Right lobe of liver (tissue), 6 donors: ENCODE results near the gene AQP4. TPM values are rescaled to one million over a fixed set of nuclear protein-coding genes. Genes with fewer than 3 reads are reported as not detected.

Source experiments
- ATAC-seq, 4 donors: fragments of 200-7000 bp; cut with Tn5 transposase; one replicate each; pipeline ENCODE4 v1.9.1; 2020; ENCODE audit warnings: mild to moderate bottlenecking in 4 of 4, moderate library complexity in 4 of 4
- DNase-seq, 3 donors: peaks; one replicate each; pipeline ENCODE4 v3.0.0-alpha.2; 2020
- H3K27ac ChIP-seq, 3 donors: fragments of 200-600 bp; one replicate each; pipeline ENCODE4 v1.8.0; 2022
- H3K27me3 ChIP-seq, 2 donors: fragments of 200-600 bp; one replicate each; pipeline ENCODE4 v1.8.0; 2022
- H3K36me3 ChIP-seq, 4 donors: fragments of 200-600 bp; sonication (generic) in 1 of 4; one replicate each; pipeline versions ENCODE4 v1.5.1 to v1.8.0; 2017 to 2022; ENCODE audit warnings: control low read depth in 1 of 4
- H3K4me1 ChIP-seq, 4 donors: fragments of 200-600 bp; sonication (generic) in 1 of 4; one replicate each; pipeline versions ENCODE4 v1.5.1 to v1.8.0; 2017 to 2022; ENCODE audit warnings: control low read depth in 1 of 4
- H3K4me3 ChIP-seq, 3 donors: fragments of 200-600 bp; one replicate each; pipeline ENCODE4 v1.8.0; 2022
- H3K9me3 ChIP-seq, 4 donors: fragments of 200-600 bp; sonication (generic) in 1 of 4; one replicate each; pipeline versions ENCODE4 v1.5.1 to v1.8.0; 2017 to 2022; ENCODE audit warnings: control low read depth in 1 of 4
- CTCF ChIP-seq, 4 donors: fragments of 200-600 bp in 3 of 4; fragments of 450-650 bp in 1 of 4; IDR thresholded peaks; one replicate each; pipeline versions ENCODE4 v1.5.1 to v1.8.0; 2016 to 2022; ENCODE audit warnings: antibody characterized with exemption in 4 of 4, mild to moderate bottlenecking in 2 of 4
- POLR2A ChIP-seq: fragments of 450-650 bp; IDR thresholded peaks from one replicate; pipeline ENCODE4 v1.6.1; 2017; ENCODE audit warnings: antibody characterized with exemption, mild to moderate bottlenecking
- WGBS: methylation state at CpG from one replicate; pipeline ENCODE4 v1.1.6; 2018; ENCODE audit warnings: low coverage, low lambda C conversion rate; ENCODE audit not compliant: insufficient coverage; ENCODE audit errors: missing lambda C conversion rate; 5-methylcytosine and 5-hydroxymethylcytosine counted together
- intact Hi-C, 2 donors: fragments of 100-400 bp; cut with DNase I; formaldehyde crosslinking; loops; one replicate each; pipeline versions ENCODE4 v1.11.2 to v1.14.1; 2022
- total RNA-seq, 6 experiments: library from RNA; depleted of rRNA in 2 of 6; stranded (reverse); fragments of >200 nt in 2 of 6; fragmentation: NEBNext Ultra II Directional in 3 of 6; extraction: Animal tissue kit (Norgen Biotek cat#: 25700) in 3 of 6; gene quantifications; one replicate each; pipeline versions ENCODE4 v1.1.0 to v1.2.4, GENCODE V29; 2016 to 2023
- donor health status: DM: no; HTN: yes; CAD: no.
- donor health status: DM: no; HTN: no; CAD: no.
- donor health status: DM: no; HTN: no; CAD: no.
- donor health status: DM: no; HTN: yes; CAD: no.
- donor health status: DM: no; HTN: yes; CAD: no.

Gene AQP4
- total RNA-seq, 6 experiments from 2014 or later: 0.82 to 1.7 (median 1.2) TPM

- TF ChIP-seq POLR2A (no peak), CTCF (IDR thresholded peaks at IDR 0.05) (no peak)
- Histone ChIP-seq H3K4me1 (no peaks in the 10 kb centered on the region), H3K9me3 (no peaks in the 10 kb centered on the region), H3K27ac (no peak overlapping the region), H3K4me3 (no peak overlapping the region), H3K27me3 (no peaks in the 10 kb centered on the region), H3K36me3 (no peaks in the 10 kb centered on the region)
- intact Hi-C loops: no loop called here
- no peak for DNase-seq
- ATAC-seq: no peak
- WGBS: 64% methylated on average over 3 of the region's 3 CpGs
Measured at GRCh38 chr18:26827581-26827980, 37.9 kb downstream of the AQP4 start.

- H3K27ac ChIP-seq: no peak overlapping the region
- no peaks in the 10 kb centered on the region for H3K27me3 ChIP-seq
- intact Hi-C loops: no loop called here
- 54% methylated on average over 6 of the region's 6 CpGs for WGBS
- TF ChIP-seq CTCF (IDR thresholded peaks at IDR 0.05) (no peak), POLR2A (no peak)
- DNase-seq (no peak), ATAC-seq (no peak)
- H3K4me1 ChIP-seq: no peaks in the 10 kb centered on the region
- H3K36me3 ChIP-seq: no peaks in the 10 kb centered on the region
- no peak overlapping the region for H3K4me3 ChIP-seq
- no peaks in the 10 kb centered on the region for H3K9me3 ChIP-seq
Measured at GRCh38 chr18:26826656-26827235, 38.8 kb downstream of the AQP4 start.

GRCh38 chr18:26821181-26821580 is 44.3 kb downstream of the AQP4 start:
- no peak overlapping the region for H3K27ac ChIP-seq
- H3K9me3 ChIP-seq: no peaks in the 10 kb centered on the region
- intact Hi-C loops: no loop called here
- ATAC-seq: no peak
- no peaks in the 10 kb centered on the region for H3K27me3 ChIP-seq
- no peaks in the 10 kb centered on the region for H3K36me3 ChIP-seq
- TF ChIP-seq CTCF (IDR thresholded peaks at IDR 0.05) (no peak), POLR2A (no peak)
- 86% methylated on average over 1 of the region's 1 CpG for WGBS
- no peaks in the 10 kb centered on the region for H3K4me1 ChIP-seq
- DNase-seq: no peak
- no peak overlapping the region for H3K4me3 ChIP-seq

GRCh38 chr18:26819046-26819445 is 46.5 kb downstream of the AQP4 start:
- no peaks in the 10 kb centered on the region for H3K9me3 ChIP-seq
- H3K27me3 ChIP-seq: no peaks in the 10 kb centered on the region
- TF ChIP-seq CTCF (IDR thresholded peaks at IDR 0.05) (no peak), POLR2A (no peak)
- ATAC-seq: no peak
- intact Hi-C loops: no loop called here
- no peak for DNase-seq
- H3K36me3 ChIP-seq: no peaks in the 10 kb centered on the region
- no peak overlapping the region for H3K27ac ChIP-seq
- WGBS: no CpG with 5 or more reads among the region's 1 CpG
- no peak overlapping the region for H3K4me3 ChIP-seq
- no peaks in the 10 kb centered on the region for H3K4me1 ChIP-seq

- WGBS: 50% methylated on average over 1 of the region's 1 CpG
- intact Hi-C loops: no loop called here
- no peaks in the 10 kb centered on the region for H3K9me3 ChIP-seq
Measured at GRCh38 chr18:26818461-26818860, 47.0 kb downstream of the AQP4 start.

More at GRCh38 chr18:26818461-26818860, 47.0 kb downstream of the AQP4 start:
- Histone ChIP-seq H3K36me3 (no peaks in the 10 kb centered on the region), H3K4me3 (no peak overlapping the region), H3K4me1 (no peaks in the 10 kb centered on the region), H3K27ac (no peak overlapping the region), H3K27me3 (no peaks in the 10 kb centered on the region)
- DNase-seq: no peak
- TF ChIP-seq CTCF (IDR thresholded peaks at IDR 0.05) (no peak), POLR2A (no peak)
- ATAC-seq: no peak
